Epithelial cell of esophagus (primary cell): ENCODE results near the gene CEACAM5.

Experiments used
- DNase-seq: peaks from one replicate; pipeline ENCODE4 v3.0.0; 2010; ENCODE audit warnings: low read depth
- H3K4me3 ChIP-seq: 2 replicates; pipeline ENCODE4 v1.5.1; 2011; ENCODE audit warnings: mild to moderate bottlenecking, low read length, control low read depth
- TF ChIP-seq, protein P1 (sequence below): IDR thresholded peaks from 2 replicates; pipeline ENCODE4 v1.5.1; 2011; ENCODE audit warnings: low read depth, mild to moderate bottlenecking, low read length, control low read depth, inconsistent platforms; ENCODE audit not compliant: insufficient read depth; ENCODE audit errors: missing control alignments

The CEACAM5 gene

DNA sequence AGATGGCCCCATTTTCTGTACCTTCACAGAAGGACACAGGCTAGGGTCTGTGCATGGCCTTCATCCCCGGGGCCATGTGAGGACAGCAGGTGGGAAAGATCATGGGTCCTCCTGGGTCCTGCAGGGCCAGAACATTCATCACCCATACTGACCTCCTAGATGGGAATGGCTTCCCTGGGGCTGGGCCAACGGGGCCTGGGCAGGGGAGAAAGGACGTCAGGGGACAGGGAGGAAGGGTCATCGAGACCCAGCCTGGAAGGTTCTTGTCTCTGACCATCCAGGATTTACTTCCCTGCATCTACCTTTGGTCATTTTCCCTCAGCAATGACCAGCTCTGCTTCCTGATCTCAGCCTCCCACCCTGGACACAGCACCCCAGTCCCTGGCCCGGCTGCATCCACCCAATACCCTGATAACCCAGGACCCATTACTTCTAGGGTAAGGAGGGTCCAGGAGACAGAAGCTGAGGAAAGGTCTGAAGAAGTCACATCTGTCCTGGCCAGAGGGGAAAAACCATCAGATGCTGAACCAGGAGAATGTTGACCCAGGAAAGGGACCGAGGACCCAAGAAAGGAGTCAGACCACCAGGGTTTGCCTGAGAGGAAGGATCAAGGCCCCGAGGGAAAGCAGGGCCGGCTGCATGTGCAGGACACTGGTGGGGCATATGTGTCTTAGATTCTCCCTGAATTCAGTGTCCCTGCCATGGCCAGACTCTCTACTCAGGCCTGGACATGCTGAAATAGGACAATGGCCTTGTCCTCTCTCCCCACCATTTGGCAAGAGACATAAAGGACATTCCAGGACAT lies 13.4 kb upstream of the CEACAM5 start:
- no peak overlapping the region for H3K4me3 ChIP-seq
- TF ChIP-seq, protein P1, sequence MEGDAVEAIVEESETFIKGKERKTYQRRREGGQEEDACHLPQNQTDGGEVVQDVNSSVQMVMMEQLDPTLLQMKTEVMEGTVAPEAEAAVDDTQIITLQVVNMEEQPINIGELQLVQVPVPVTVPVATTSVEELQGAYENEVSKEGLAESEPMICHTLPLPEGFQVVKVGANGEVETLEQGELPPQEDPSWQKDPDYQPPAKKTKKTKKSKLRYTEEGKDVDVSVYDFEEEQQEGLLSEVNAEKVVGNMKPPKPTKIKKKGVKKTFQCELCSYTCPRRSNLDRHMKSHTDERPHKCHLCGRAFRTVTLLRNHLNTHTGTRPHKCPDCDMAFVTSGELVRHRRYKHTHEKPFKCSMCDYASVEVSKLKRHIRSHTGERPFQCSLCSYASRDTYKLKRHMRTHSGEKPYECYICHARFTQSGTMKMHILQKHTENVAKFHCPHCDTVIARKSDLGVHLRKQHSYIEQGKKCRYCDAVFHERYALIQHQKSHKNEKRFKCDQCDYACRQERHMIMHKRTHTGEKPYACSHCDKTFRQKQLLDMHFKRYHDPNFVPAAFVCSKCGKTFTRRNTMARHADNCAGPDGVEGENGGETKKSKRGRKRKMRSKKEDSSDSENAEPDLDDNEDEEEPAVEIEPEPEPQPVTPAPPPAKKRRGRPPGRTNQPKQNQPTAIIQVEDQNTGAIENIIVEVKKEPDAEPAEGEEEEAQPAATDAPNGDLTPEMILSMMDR = no peak
- DNase-seq = no peak

DNA sequence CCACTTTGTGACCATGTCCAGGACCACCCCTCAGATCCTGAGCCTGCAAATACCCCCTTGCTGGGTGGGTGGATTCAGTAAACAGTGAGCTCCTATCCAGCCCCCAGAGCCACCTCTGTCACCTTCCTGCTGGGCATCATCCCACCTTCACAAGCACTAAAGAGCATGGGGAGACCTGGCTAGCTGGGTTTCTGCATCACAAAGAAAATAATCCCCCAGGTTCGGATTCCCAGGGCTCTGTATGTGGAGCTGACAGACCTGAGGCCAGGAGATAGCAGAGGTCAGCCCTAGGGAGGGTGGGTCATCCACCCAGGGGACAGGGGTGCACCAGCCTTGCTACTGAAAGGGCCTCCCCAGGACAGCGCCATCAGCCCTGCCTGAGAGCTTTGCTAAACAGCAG lies 12.7 kb upstream of the CEACAM5 start:
- TF ChIP-seq, protein P1 = no peak
- no peak for DNase-seq
- no peak overlapping the region for H3K4me3 ChIP-seq

DNA sequence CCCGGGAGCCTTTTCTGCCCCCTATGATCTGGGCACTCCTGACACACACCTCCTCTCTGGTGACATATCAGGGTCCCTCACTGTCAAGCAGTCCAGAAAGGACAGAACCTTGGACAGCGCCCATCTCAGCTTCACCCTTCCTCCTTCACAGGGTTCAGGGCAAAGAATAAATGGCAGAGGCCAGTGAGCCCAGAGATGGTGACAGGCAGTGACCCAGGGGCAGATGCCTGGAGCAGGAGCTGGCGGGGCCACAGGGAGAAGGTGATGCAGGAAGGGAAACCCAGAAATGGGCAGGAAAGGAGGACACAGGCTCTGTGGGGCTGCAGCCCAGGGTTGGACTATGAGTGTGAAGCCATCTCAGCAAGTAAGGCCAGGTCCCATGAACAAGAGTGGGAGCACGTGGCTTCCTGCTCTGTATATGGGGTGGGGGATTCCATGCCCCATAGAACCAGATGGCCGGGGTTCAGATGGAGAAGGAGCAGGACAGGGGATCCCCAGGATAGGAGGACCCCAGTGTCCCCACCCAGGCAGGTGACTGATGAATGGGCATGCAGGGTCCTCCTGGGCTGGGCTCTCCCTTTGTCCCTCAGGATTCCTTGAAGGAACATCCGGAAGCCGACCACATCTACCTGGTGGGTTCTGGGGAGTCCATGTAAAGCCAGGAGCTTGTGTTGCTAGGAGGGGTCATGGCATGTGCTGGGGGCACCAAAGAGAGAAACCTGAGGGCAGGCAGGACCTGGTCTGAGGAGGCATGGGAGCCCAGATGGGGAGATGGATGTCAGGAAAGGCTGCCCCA lies 11.8 kb upstream of the CEACAM5 start:
- no peak overlapping the region for H3K4me3 ChIP-seq
- TF ChIP-seq, protein P1 = no peak
- peak; percentile 28 for DNase-seq

DNA sequence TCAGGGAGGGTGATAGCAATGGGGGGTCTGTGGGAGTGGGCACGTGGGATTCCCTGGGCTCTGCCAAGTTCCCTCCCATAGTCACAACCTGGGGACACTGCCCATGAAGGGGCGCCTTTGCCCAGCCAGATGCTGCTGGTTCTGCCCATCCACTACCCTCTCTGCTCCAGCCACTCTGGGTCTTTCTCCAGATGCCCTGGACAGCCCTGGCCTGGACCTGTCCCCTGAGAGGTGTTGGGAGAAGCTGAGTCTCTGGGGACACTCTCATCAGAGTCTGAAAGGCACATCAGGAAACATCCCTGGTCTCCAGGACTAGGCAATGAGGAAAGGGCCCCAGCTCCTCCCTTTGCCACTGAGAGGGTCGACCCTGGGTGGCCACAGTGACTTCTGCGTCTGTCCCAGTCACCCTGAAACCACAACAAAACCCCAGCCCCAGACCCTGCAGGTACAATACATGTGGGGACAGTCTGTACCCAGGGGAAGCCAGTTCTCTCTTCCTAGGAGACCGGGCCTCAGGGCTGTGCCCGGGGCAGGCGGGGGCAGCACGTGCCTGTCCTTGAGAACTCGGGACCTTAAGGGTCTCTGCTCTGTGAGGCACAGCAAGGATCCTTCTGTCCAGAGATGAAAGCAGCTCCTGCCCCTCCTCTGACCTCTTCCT lies 11.1 kb upstream of the CEACAM5 start:
- TF ChIP-seq, protein P1 = no peak
- no peak for DNase-seq
- no peak overlapping the region for H3K4me3 ChIP-seq

DNA sequence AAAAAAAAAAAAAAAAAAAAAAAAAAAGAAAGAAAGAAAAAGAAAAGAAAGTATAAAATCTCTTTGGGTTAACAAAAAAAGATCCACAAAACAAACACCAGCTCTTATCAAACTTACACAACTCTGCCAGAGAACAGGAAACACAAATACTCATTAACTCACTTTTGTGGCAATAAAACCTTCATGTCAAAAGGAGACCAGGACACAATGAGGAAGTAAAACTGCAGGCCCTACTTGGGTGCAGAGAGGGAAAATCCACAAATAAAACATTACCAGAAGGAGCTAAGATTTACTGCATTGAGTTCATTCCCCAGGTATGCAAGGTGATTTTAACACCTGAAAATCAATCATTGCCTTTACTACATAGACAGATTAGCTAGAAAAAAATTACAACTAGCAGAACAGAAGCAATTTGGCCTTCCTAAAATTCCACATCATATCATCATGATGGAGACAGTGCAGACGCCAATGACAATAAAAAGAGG lies 9.6 kb upstream of the CEACAM5 start:
- H3K4me3 ChIP-seq = no peak overlapping the region
- TF ChIP-seq, protein P1 = no peak
- no peak for DNase-seq

DNA sequence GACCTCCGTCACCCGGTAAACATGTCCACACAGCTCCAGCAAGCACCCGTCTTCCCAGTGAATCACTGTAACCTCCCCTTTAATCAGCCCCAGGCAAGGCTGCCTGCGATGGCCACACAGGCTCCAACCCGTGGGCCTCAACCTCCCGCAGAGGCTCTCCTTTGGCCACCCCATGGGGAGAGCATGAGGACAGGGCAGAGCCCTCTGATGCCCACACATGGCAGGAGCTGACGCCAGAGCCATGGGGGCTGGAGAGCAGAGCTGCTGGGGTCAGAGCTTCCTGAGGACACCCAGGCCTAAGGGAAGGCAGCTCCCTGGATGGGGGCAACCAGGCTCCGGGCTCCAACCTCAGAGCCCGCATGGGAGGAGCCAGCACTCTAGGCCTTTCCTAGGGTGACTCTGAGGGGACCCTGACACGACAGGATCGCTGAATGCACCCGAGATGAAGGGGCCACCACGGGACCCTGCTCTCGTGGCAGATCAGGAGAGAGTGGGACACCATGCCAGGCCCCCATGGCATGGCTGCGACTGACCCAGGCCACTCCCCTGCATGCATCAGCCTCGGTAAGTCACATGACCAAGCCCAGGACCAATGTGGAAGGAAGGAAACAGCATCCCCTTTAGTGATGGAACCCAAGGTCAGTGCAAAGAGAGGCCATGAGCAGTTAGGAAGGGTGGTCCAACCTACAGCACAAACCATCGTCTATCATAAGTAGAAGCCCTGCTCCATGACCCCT lies 9.0 kb upstream of the CEACAM5 start:
- no peak overlapping the region for H3K4me3 ChIP-seq
- DNase-seq = peak; percentile 36
- TF ChIP-seq, protein P1 = no peak
